Heart left ventricle (tissue), 16 donors: ENCODE results near the gene GCLC. TPM values are rescaled to one million over a fixed set of nuclear protein-coding genes. Genes with fewer than 3 reads are reported as not detected.
A peak's percentile ranks its signal among the peaks of the same experiment; 100 is the strongest.

Experiments
- ATAC-seq, 4 donors: fragments of 200-7000 bp; cut with Tn5 transposase; one replicate each; pipeline ENCODE4 v1.9.1; 2020 to 2022; ENCODE audit warnings: moderate library complexity in 4 of 4, mild to moderate bottlenecking in 3 of 4, moderate number of reproducible peaks in 1 of 4
- DNase-seq, 5 donors: peaks; one replicate each; pipeline ENCODE4 v3.0.0-alpha.2; 2020
- H3K27ac ChIP-seq, 12 donors: fragments of 200-600 bp; sonication (generic) in 4 of 12; one replicate each; pipeline versions ENCODE4 v1.5.0 to v1.8.0; 2016 to 2022; ENCODE audit warnings: mild to moderate bottlenecking in 2 of 12
- H3K27me3 ChIP-seq, 9 donors: fragments of 200-600 bp; sonication (generic) in 2 of 9; one replicate each; pipeline versions ENCODE4 v1.5.1 to v1.8.0; 2016 to 2022; ENCODE audit warnings: mild to moderate bottlenecking in 3 of 9
- H3K36me3 ChIP-seq, 9 donors: fragments of 200-600 bp; sonication (generic) in 2 of 9; one replicate each; pipeline versions ENCODE4 v1.5.0 to v1.8.0; 2018 to 2022; ENCODE audit warnings: mild to moderate bottlenecking in 2 of 9
- H3K4me1 ChIP-seq, 12 donors: fragments of 200-600 bp; sonication (generic) in 4 of 12; one replicate each; pipeline versions ENCODE4 v1.5.0 to v1.8.0; 2016 to 2022; ENCODE audit warnings: mild to moderate bottlenecking in 3 of 12
- H3K4me3 ChIP-seq, 12 donors: fragments of 200-600 bp; sonication (generic) in 4 of 12; one replicate each; pipeline versions ENCODE4 v1.5.0 to v1.8.0; 2017 to 2022; ENCODE audit warnings: mild to moderate bottlenecking in 9 of 12, moderate library complexity in 4 of 12
- H3K9me3 ChIP-seq, 12 donors: fragments of 200-600 bp; sonication (generic) in 4 of 12; one replicate each; pipeline versions ENCODE4 v1.5.0 to v1.8.0; 2016 to 2022; ENCODE audit warnings: mild to moderate bottlenecking in 1 of 12
- POLR2A ChIP-seq, 2 donors: fragments of 450-650 bp; IDR thresholded peaks; one replicate each; pipeline ENCODE4 v1.6.1; 2017; ENCODE audit warnings: antibody characterized with exemption in 2 of 2, mild to moderate bottlenecking in 2 of 2, moderate library complexity in 2 of 2
- WGBS, 4 donors: extraction: QIAGEN DNeasy Blood & Tissue Kit in 2 of 4; methylation state at CpG; one replicate each; pipeline versions ENCODE4 v1.1.5 to v1.1.7; 2013 to 2018; 5-methylcytosine and 5-hydroxymethylcytosine counted together
- intact Hi-C, 10 donors: fragments of 100-400 bp; cut with DNase I; formaldehyde crosslinking; loops; one replicate each; pipeline versions ENCODE4 v1.11.1 to v1.14.2; 2022
- polyA plus RNA-seq, 2 donors: library from polyadenylated mRNA; stranded (reverse); fragments of 200-250 nt; gene quantifications; one replicate each; pipeline ENCODE4 v1.2.3, GENCODE V29; 2013
- total RNA-seq, 9 donors: library from RNA; depleted of rRNA in 2 of 9; stranded (reverse); fragments of >200 nt in 2 of 9; fragmentation: NEBNext Ultra II Directional in 3 of 9; extraction: Animal tissue kit (Norgen Biotek cat#: 25700) in 3 of 9; gene quantifications; one replicate each; pipeline versions ENCODE4 v1.1.0 to v1.2.4, GENCODE V29; 2016 to 2023
- TF ChIP-seq, protein P1 (sequence below), 12 donors: fragments of 200-600 bp; sonication (generic) in 4 of 12; IDR thresholded peaks; one replicate each; pipeline versions ENCODE4 v1.5.0 to v1.8.0; 2018 to 2022; ENCODE audit warnings: antibody characterized with exemption in 12 of 12, mild to moderate bottlenecking in 5 of 12
- donor health status: ischemic (EF 13 %, LVEDD 7.1; RV severe dilation, severe dysfunction).
- donor health status: healthy with polysubstance abuse.
- donor health status: DM: no; HTN: yes; CAD: no.
- donor health status: DM: no; HTN: no; CAD: no.
- donor health status: ischemic (EF 25% LVEDD 6.9; RV normal size, moderate dysfunction).
- donor health status: ischemic (EF 25% LVEDD 5.7; RV mildly dilated, moderate dysfunction).
- donor health status: healthy.
- donor health status: DM: yes; HTN: yes; CAD: no.
- donor health status: ischemic (EF 35%, LVEDD 5.7; RV mildly dilated, moderate dysfunction).
- donor health status: nonischemic (EF 11% LVEDD 7.7; RV severe dilation, severe dysfunction).
- donor health status: DM: yes; HTN: yes; CAD: no.
- donor health status: PGD.
- donor health status: ischemic (EF 29% LVEDD 5.4; RV normal size, mild dysfunction).
- donor health status: nonischemic (EF 23%, LVEDD 6.1; RV moderate dilation, normal function).

Gene GCLC
- total and polyA plus RNA-seq, 11 donors = 8.1 to 42.9 (median 29.3) TPM

GRCh38 chr6:53530346-53530745, 14.6 kb downstream of the GCLC start:
- no peaks in the 10 kb centered on the region for H3K9me3 ChIP-seq
- peak in 4 of 5 donors; percentile 51 to 58 (median 56) for DNase-seq
- intact Hi-C loops = loop anchor here in 1 of 10 donors (5.0 kb wide), 1 partner anchor 142 kb away; no protein-coding TSS in a partner anchor
- peak overlapping the region in 1 of 12 donors; percentile 14 for H3K4me3 ChIP-seq
- peak overlapping the region in 11 of 12 donors; percentile 29 to 90 (median 62) for H3K27ac ChIP-seq
- no peak for TF ChIP-seq POLR2A (IDR thresholded peaks at IDR 0.05)
- TF ChIP-seq, protein P1, sequence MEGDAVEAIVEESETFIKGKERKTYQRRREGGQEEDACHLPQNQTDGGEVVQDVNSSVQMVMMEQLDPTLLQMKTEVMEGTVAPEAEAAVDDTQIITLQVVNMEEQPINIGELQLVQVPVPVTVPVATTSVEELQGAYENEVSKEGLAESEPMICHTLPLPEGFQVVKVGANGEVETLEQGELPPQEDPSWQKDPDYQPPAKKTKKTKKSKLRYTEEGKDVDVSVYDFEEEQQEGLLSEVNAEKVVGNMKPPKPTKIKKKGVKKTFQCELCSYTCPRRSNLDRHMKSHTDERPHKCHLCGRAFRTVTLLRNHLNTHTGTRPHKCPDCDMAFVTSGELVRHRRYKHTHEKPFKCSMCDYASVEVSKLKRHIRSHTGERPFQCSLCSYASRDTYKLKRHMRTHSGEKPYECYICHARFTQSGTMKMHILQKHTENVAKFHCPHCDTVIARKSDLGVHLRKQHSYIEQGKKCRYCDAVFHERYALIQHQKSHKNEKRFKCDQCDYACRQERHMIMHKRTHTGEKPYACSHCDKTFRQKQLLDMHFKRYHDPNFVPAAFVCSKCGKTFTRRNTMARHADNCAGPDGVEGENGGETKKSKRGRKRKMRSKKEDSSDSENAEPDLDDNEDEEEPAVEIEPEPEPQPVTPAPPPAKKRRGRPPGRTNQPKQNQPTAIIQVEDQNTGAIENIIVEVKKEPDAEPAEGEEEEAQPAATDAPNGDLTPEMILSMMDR (IDR thresholded peaks at IDR 0.05) = no peak
- no peaks in the 10 kb centered on the region for H3K36me3 ChIP-seq
- H3K4me1 ChIP-seq = peaks cover 0 to 71% (median 47%) of the 10 kb centered on the region in 12 donors
- no peaks in the 10 kb centered on the region for H3K27me3 ChIP-seq
- 33 to 55% (median 43%) methylated on average over 5 of the region's 5 CpGs for WGBS, 4 donors
- peak; percentile 66 to 90 (median 84) for ATAC-seq

DNA sequence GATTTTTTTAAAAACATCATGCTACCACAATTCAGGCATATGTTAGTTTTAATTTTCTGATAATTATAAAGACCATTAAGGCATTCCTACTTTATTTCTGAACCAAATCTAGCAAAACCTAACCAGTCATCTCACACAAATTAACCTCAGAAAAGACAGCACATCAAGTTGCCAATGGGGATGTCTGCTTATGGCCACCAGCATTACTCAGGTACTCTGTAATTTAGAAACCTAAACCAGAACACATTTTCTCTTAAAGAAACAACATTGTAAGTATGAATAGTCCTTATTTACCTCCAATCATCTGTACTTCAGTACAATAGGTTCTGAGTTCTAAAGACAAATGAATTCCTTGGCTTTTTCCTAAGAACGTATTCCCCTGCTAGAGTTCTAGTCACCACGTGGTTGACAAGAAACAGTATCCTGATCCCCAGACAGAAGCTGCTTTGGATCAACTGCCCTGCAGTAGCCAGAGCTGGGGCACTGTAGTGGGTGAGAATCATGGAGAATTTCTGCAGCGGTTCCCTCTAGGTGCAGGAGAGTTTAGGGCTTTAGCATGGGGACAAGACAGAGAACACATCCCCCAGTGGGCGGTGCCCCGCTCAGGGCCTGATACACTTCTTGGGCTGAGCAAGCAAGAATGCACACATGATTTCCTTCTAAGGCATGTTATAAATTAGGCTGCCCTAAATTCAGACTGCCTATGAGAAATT, 15.4 kb downstream of the GCLC start:
- Histone ChIP-seq H3K27me3 (no peaks in the 10 kb centered on the region), H3K27ac (peak overlapping the region in 11 of 12 donors; percentile 29 to 90 (median 62)), H3K36me3 (no peaks in the 10 kb centered on the region), H3K4me1 (peaks cover 2 to 79% (median 56%) of the 10 kb centered on the region in 12 donors), H3K4me3 (no peak overlapping the region), H3K9me3 (no peaks in the 10 kb centered on the region)
- ATAC-seq = peak; percentile 14 to 49 (median 32)
- DNase-seq = no peak
- WGBS, 4 donors = 48 to 58% (median 55%) methylated on average over 5 of the region's 5 CpGs
- intact Hi-C loops = loop anchor here in 1 of 10 donors (5.0 kb wide), 1 partner anchor 143 kb away; no protein-coding TSS in a partner anchor
- TF ChIP-seq, protein P1 (IDR thresholded peaks at IDR 0.05) = no peak
- TF ChIP-seq POLR2A (IDR thresholded peaks at IDR 0.05) = no peak

- Histone ChIP-seq H3K27ac (no peak overlapping the region), H3K9me3 (no peaks in the 10 kb centered on the region), H3K27me3 (no peaks in the 10 kb centered on the region), H3K36me3 (no peaks in the 10 kb centered on the region), H3K4me3 (no peak overlapping the region), H3K4me1 (peaks cover 4 to 90% (median 63%) of the 10 kb centered on the region in 12 donors)
- no peak for TF ChIP-seq POLR2A (IDR thresholded peaks at IDR 0.05)
- TF ChIP-seq, protein P1 (IDR thresholded peaks at IDR 0.05) = no peak
- DNase-seq = no peak
- ATAC-seq = no peak
- intact Hi-C loops = no loop called here
These were observed 16.8 kb downstream of the GCLC start for GRCh38 chr6:53528107-53528506.

- ATAC-seq = no peak
- TF ChIP-seq, protein P1 (IDR thresholded peaks at IDR 0.05) = no peak
- no peak for TF ChIP-seq POLR2A (IDR thresholded peaks at IDR 0.05)
- Histone ChIP-seq H3K9me3 (no peaks in the 10 kb centered on the region), H3K4me3 (no peak overlapping the region), H3K27me3 (no peaks in the 10 kb centered on the region), H3K36me3 (no peaks in the 10 kb centered on the region), H3K27ac (peak overlapping the region in 3 of 12 donors; percentile 6 to 25 (median 14)), H3K4me1 (peaks cover 4 to 88% (median 55%) of the 10 kb centered on the region in 12 donors)
- 59 to 73% (median 69%) methylated on average over 4 of the region's 4 CpGs for WGBS, 4 donors
- intact Hi-C loops = no loop called here
- DNase-seq = no peak
These were observed 17.6 kb downstream of the GCLC start for GRCh38 chr6:53527249-53527765.
